Natural killer cell (primary cell): Measurements from ENCODE around the gene IL31RA. TPM values are rescaled to one million over a fixed set of nuclear protein-coding genes. Genes with fewer than 3 reads are reported as not detected.

Source experiments
- ATAC-seq, 3 donors: fragments of 150-1000 bp in 2 of 3; fragments of 200-7000 bp in 1 of 3; cut with Tn5 transposase; 1 replicate in 1 of 3; 2 replicates in 2 of 3; pipeline ENCODE4 v1.10.0; 2021; ENCODE audit warnings: mild to moderate bottlenecking in 2 of 3, moderate library complexity in 2 of 3
- DNase-seq, 2 donors: peaks; one replicate each; pipeline versions ENCODE4 v3.0.0 to v3.0.0-alpha.2; 2013 to 2021; ENCODE audit warnings: mixed read lengths in 1 of 2
- H3K27ac ChIP-seq: one replicate; pipeline ENCODE4 v1.5.1; 2013; ENCODE audit warnings: mild to moderate bottlenecking, low read length
- H3K27me3 ChIP-seq: one replicate; pipeline ENCODE4 v1.6.1; 2013; ENCODE audit warnings: low read length; ENCODE audit not compliant: control insufficient read depth, insufficient read depth
- H3K36me3 ChIP-seq: one replicate; pipeline ENCODE4 v1.6.1; 2013; ENCODE audit warnings: low read length; ENCODE audit not compliant: control insufficient read depth, insufficient read depth
- H3K4me1 ChIP-seq: one replicate; pipeline ENCODE4 v1.6.1; 2013; ENCODE audit warnings: low read length; ENCODE audit not compliant: control insufficient read depth, insufficient read depth
- H3K4me3 ChIP-seq: one replicate; pipeline ENCODE4 v1.5.1; 2013; ENCODE audit warnings: low read length
- H3K9me3 ChIP-seq: one replicate; pipeline ENCODE4 v1.6.1; 2013; ENCODE audit warnings: low read length; ENCODE audit not compliant: control insufficient read depth, insufficient read depth
- H3K27ac Mint-ChIP-seq, 2 donors: one replicate each; pipeline ENCODE4 v1.8.0; 2022; ENCODE audit warnings: mild to moderate bottlenecking in 2 of 2, mixed read lengths in 2 of 2, moderate library complexity in 1 of 2
- H3K27me3 Mint-ChIP-seq, 2 donors: one replicate each; pipeline ENCODE4 v1.8.0; 2022; ENCODE audit warnings: low read depth in 2 of 2, mixed read lengths in 2 of 2
- H3K36me3 Mint-ChIP-seq: one replicate; pipeline ENCODE4 v1.8.0; 2022; ENCODE audit warnings: mixed read lengths
- H3K4me1 Mint-ChIP-seq, 2 donors: one replicate each; pipeline ENCODE4 v1.8.0; 2022; ENCODE audit warnings: mixed read lengths in 2 of 2
- H3K4me3 Mint-ChIP-seq: one replicate; pipeline ENCODE4 v1.8.0; 2022; ENCODE audit warnings: mild to moderate bottlenecking, moderate library complexity, mixed read lengths
- H3K9me3 Mint-ChIP-seq, 2 donors: one replicate each; pipeline ENCODE4 v1.8.0; 2022; ENCODE audit warnings: mixed read lengths in 2 of 2
- CTCF ChIP-seq: fragments of 200-600 bp; IDR thresholded peaks from one replicate; pipeline ENCODE4 v1.8.0; 2022; ENCODE audit warnings: antibody characterized with exemption
- WGBS: methylation state at CpG from one replicate; pipeline ENCODE4 v1.1.7; 2013; ENCODE audit warnings: missing lambda C conversion rate; ENCODE audit not compliant: insufficient coverage; 5-methylcytosine and 5-hydroxymethylcytosine counted together
- intact Hi-C: fragments of 100-400 bp; cut with micrococcal nuclease; formaldehyde crosslinking; loops from one replicate; pipeline ENCODE4 v1.14.2; 2022
- total RNA-seq, 4 donors: library from RNA; stranded (reverse); fragments of 120-200 nt in 1 of 4; gene quantifications; one replicate each; pipeline versions ENCODE4 v1.2.3 to v1.2.4, GENCODE V29; 2013 to 2022

IL31RA gene
- total RNA-seq, 3 donors from 2014 or later (not counting 1 experiment from before 2014, with no cell fraction given): not detected

GRCh38 chr5:55860288-55860687 lies 9.1 kb downstream of the IL31RA start:
- Mint-ChIP-seq H3K4me3 (no peak overlapping the region), H3K27me3 (peaks cover 3 to 5% of the 10 kb centered on the region in 2 donors), H3K27ac (no peak overlapping the region), H3K36me3 (no peaks in the 10 kb centered on the region), H3K4me1 (peaks cover 4 to 15% of the 10 kb centered on the region in 2 donors), H3K9me3 (no peaks in the 10 kb centered on the region)
- no peak for DNase-seq
- intact Hi-C loops: no loop called here
- TF ChIP-seq CTCF: no peak
- Histone ChIP-seq H3K36me3 (no peaks in the 10 kb centered on the region), H3K4me1 (peaks cover 20% of the 10 kb centered on the region), H3K27ac (no peak overlapping the region), H3K27me3 (peaks cover 4% of the 10 kb centered on the region), H3K4me3 (no peak overlapping the region), H3K9me3 (no peaks in the 10 kb centered on the region)
- ATAC-seq: no peak
- 52% methylated on average over 2 of the region's 3 CpGs for WGBS

DNA sequence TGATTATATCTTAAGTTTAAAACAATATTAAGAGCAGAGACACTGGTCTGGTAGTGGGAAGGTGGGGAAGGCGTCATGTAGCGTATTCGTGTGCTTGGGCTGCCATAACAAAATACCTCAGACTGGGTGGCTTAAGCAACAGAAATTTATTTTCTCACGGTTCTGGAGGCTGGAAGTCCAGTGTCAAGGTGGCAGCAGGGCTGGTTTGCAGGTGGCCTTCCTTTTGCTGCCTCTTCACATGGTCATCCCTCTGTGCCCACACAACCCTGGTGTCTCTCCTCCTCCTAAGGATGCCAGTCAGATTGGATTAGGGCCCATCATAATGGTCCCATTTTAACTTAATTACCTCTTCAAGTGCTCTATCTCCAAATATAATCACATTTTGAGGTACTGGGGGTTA lies 9.6 kb downstream of the IL31RA start:
- DNase-seq (no peak), ATAC-seq (no peak)
- no peak overlapping the region for H3K4me3 Mint-ChIP-seq
- Histone ChIP-seq H3K27ac (no peak overlapping the region), H3K4me1 (peaks cover 15% of the 10 kb centered on the region), H3K4me3 (no peak overlapping the region), H3K36me3 (no peaks in the 10 kb centered on the region), H3K9me3 (no peaks in the 10 kb centered on the region), H3K27me3 (peaks cover 4% of the 10 kb centered on the region)
- WGBS: 70% methylated on average over 4 of the region's 4 CpGs
- H3K4me1 Mint-ChIP-seq: peaks cover 4 to 15% of the 10 kb centered on the region in 2 donors
- H3K36me3 Mint-ChIP-seq: no peaks in the 10 kb centered on the region
- no peak overlapping the region for H3K27ac Mint-ChIP-seq
- no peak for TF ChIP-seq CTCF
- no peaks in the 10 kb centered on the region for H3K9me3 Mint-ChIP-seq
- intact Hi-C loops: no loop called here
- H3K27me3 Mint-ChIP-seq: peaks cover 3 to 5% of the 10 kb centered on the region in 2 donors

DNA sequence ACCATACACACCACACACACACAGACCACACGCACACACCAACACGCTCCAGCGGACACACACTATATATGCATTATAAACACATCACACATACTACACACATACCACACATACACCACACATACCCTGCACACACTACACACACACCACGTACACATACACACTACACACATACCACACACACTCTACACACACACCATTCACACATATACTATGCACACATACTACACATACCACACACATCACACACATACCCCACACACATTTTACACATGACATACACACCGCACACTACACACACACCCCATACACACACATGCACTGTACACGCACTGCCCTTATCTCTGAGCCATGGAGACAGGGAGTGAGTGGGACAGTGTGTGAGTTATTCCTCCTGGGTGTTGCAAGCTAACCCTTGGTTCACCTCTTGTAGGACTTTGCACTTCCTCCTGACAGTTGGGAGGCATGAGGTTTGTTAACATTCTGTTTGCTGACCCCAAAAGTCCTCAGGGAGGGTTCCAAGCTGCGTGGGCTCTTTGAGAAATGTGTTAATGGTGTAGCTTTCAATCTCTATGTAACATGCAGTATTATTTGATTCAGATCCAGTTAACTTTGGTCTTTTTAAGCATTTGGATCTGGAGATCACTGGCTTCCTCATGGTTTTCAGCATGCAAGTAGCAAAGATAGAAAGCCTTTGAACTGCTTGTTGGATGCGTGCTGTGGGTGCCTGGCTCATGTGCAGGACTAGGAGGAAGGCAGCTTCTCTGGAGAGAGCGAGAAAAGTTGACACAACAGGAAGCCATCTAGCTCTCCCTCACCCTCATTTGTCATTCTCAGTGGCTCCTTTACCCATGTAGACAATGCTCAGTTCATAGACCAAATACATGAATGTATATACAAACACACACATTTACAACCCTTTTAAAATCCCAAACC lies 13.7 kb downstream of the IL31RA start:
- H3K27ac ChIP-seq: no peak overlapping the region
- H3K4me3 ChIP-seq: no peak overlapping the region
- Mint-ChIP-seq H3K4me1 (no peaks in the 10 kb centered on the region), H3K27me3 (peaks cover 0 to 3% of the 10 kb centered on the region in 2 donors), H3K9me3 (no peaks in the 10 kb centered on the region), H3K27ac (no peak overlapping the region), H3K4me3 (no peak overlapping the region), H3K36me3 (no peaks in the 10 kb centered on the region)
- ATAC-seq (peak in 1 of 3 donors; percentile 36), DNase-seq (no peak)
- no peaks in the 10 kb centered on the region for H3K27me3 ChIP-seq
- WGBS: 86% methylated on average over 9 of the region's 9 CpGs
- H3K36me3 ChIP-seq: no peaks in the 10 kb centered on the region
- intact Hi-C loops: no loop called here
- no peaks in the 10 kb centered on the region for H3K9me3 ChIP-seq
- TF ChIP-seq CTCF: no peak
- no peaks in the 10 kb centered on the region for H3K4me1 ChIP-seq
